Retinal pigment epithelial cell (primary cell): ENCODE measurements around the gene IGSF1.
"Not testable (repeated sequence)": the region's sequence is repeated elsewhere in the genome, so short reads cannot be mapped to it uniquely, and the experiment has no call there.

Experiments used
- DNase-seq: peaks from one replicate; pipeline ENCODE4 v3.0.0-alpha.2; 2010; ENCODE audit warnings: low read depth
- H3K4me3 ChIP-seq: 2 replicates; pipeline ENCODE4 v1.5.1; 2011; ENCODE audit warnings: mild to moderate bottlenecking, low read length, control low read depth, moderate library complexity
- CTCF ChIP-seq: conservative IDR thresholded peaks from 2 replicates; pipeline ENCODE4 v1.5.1; 2011; ENCODE audit warnings: low read depth, low read length, control low read depth, inconsistent platforms

IGSF1 gene

GRCh38 chrX:131262200-131262599 is 26.9 kb downstream of the IGSF1 start:
- no peak for DNase-seq
- no peak for TF ChIP-seq CTCF

GRCh38 chrX:131257367-131257766 is 31.7 kb downstream of the IGSF1 start:
- H3K4me3 ChIP-seq, result no peak overlapping the region
- no peak for TF ChIP-seq CTCF
- DNase-seq, result no peak

More at GRCh38 chrX:131262200-131262599, 26.9 kb downstream of the IGSF1 start:
- H3K4me3 ChIP-seq, result no peak overlapping the region

- H3K4me3 ChIP-seq, result not testable (repeated sequence)
Observed at GRCh38 chrX:131250984-131251738, 37.9 kb downstream of the IGSF1 start.

GRCh38 chrX:131239057-131239456 is 50.0 kb downstream of the IGSF1 start:
- TF ChIP-seq CTCF, result no peak
- DNase-seq, result no peak
- no peak overlapping the region for H3K4me3 ChIP-seq

More at GRCh38 chrX:131250984-131251738, 37.9 kb downstream of the IGSF1 start:
- DNase-seq, result not testable (repeated sequence)

GRCh38 chrX:131237363-131237762 is 51.7 kb downstream of the IGSF1 start:
- no peak for DNase-seq
- no peak for TF ChIP-seq CTCF
- H3K4me3 ChIP-seq, result no peak overlapping the region

- TF ChIP-seq CTCF, result no peak
- H3K4me3 ChIP-seq, result no peak overlapping the region
- DNase-seq, result no peak
Observed at GRCh38 chrX:131235768-131236545, 53.1 kb downstream of the IGSF1 start.

GRCh38 chrX:131227608-131228007 is 61.5 kb downstream of the IGSF1 start:
- no peak overlapping the region for H3K4me3 ChIP-seq
- DNase-seq, result no peak
- no peak for TF ChIP-seq CTCF
